Uterus (tissue), 4 donors: ENCODE measurements around the gene RPL22L1. TPM values are rescaled to one million over a fixed set of nuclear protein-coding genes. Genes with fewer than 3 reads are reported as not detected.

Experiments
- DNase-seq, 2 donors: peaks; one replicate each; pipeline ENCODE4 v3.0.0-alpha.2; 2019 to 2020
- H3K27ac ChIP-seq, 2 donors: fragments of 200-600 bp; sonication (generic); 1 replicate in 1 of 2; 2 replicates in 1 of 2; pipeline ENCODE4 v1.5.1; 2016 to 2018
- H3K27me3 ChIP-seq, 2 donors: fragments of 200-600 bp; sonication (generic); one replicate each; pipeline ENCODE4 v1.5.1; 2018 to 2019; ENCODE audit warnings: control low read depth in 1 of 2
- H3K36me3 ChIP-seq, 2 donors: fragments of 200-600 bp; sonication (generic); one replicate each; pipeline ENCODE4 v1.5.1; 2019; ENCODE audit warnings: control low read depth in 1 of 2
- H3K4me1 ChIP-seq, 2 donors: fragments of 200-600 bp; sonication (generic); one replicate each; pipeline ENCODE4 v1.5.1; 2018 to 2019; ENCODE audit warnings: control low read depth in 1 of 2
- H3K4me3 ChIP-seq, 2 donors: fragments of 200-600 bp; sonication (generic); 1 replicate in 1 of 2; 2 replicates in 1 of 2; pipeline ENCODE4 v1.5.1; 2018 to 2019; ENCODE audit warnings: mild to moderate bottlenecking in 1 of 2
- H3K9me3 ChIP-seq, 2 donors: fragments of 200-600 bp; sonication (generic); one replicate each; pipeline ENCODE4 v1.5.1; 2019; ENCODE audit warnings: control low read depth in 1 of 2
- POLR2A ChIP-seq, 2 donors: fragments of 450-650 bp; IDR thresholded peaks; one replicate each; pipeline ENCODE4 v1.6.1; 2016; ENCODE audit warnings: antibody characterized with exemption in 2 of 2, mild to moderate bottlenecking in 1 of 2, moderate library complexity in 1 of 2
- intact Hi-C: fragments of 100-400 bp; cut with DNase I; formaldehyde crosslinking; loops from one replicate; pipeline ENCODE4 v1.15.1; 2023; ENCODE audit warnings: low total_unique reads
- total RNA-seq, 4 donors: library from RNA; depleted of rRNA in 3 of 4; stranded (reverse); fragments of >200 nt in 3 of 4; gene quantifications; one replicate each; pipeline versions ENCODE4 v1.1.0 to v1.2.4, GENCODE V29; 2014 to 2023
- TF ChIP-seq, protein P1 (sequence below), 4 experiments: fragments of 200-600 bp in 2 of 4; fragments of 450-650 bp in 2 of 4; sonication (generic) in 2 of 4; IDR thresholded peaks; one replicate each; pipeline ENCODE4 v1.5.1; 2016 to 2019; ENCODE audit warnings: antibody characterized with exemption in 4 of 4, mild to moderate bottlenecking in 2 of 4, moderate library complexity in 1 of 4
- donor health status: DM: yes; HTN: yes; CAD: no.

The RPL22L1 gene
- total RNA-seq, 4 donors from 2014 or later: 46.5 to 305 (median 175) TPM

DNA sequence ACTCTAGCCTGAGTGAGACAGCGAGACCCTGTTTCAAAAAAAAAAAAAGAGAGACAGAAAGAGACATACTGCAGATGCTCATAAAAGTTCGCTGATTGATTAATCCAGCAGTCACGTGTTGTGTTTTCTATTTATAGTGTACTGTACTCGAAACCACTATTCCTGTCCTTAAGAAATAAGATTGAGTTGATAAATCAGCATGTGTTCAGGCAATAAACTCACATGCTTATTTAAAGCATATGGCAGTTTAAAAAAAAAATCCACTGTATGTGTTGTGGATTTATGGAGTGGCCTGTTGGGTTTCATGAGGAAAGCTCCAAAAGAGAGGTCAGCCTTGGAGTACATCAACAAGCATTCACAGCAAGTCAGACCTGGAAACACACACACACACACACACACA is 17.7 kb downstream of the RPL22L1 start:
- TF ChIP-seq, protein P1, sequence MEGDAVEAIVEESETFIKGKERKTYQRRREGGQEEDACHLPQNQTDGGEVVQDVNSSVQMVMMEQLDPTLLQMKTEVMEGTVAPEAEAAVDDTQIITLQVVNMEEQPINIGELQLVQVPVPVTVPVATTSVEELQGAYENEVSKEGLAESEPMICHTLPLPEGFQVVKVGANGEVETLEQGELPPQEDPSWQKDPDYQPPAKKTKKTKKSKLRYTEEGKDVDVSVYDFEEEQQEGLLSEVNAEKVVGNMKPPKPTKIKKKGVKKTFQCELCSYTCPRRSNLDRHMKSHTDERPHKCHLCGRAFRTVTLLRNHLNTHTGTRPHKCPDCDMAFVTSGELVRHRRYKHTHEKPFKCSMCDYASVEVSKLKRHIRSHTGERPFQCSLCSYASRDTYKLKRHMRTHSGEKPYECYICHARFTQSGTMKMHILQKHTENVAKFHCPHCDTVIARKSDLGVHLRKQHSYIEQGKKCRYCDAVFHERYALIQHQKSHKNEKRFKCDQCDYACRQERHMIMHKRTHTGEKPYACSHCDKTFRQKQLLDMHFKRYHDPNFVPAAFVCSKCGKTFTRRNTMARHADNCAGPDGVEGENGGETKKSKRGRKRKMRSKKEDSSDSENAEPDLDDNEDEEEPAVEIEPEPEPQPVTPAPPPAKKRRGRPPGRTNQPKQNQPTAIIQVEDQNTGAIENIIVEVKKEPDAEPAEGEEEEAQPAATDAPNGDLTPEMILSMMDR (IDR thresholded peaks at IDR 0.05): no peak
- TF ChIP-seq POLR2A (IDR thresholded peaks at IDR 0.05): no peak
- Histone ChIP-seq H3K27ac (no peak overlapping the region), H3K9me3 (no peaks in the 10 kb centered on the region), H3K36me3 (no peaks in the 10 kb centered on the region), H3K27me3 (no peaks in the 10 kb centered on the region), H3K4me1 (no peaks in the 10 kb centered on the region), H3K4me3 (no peak overlapping the region)
- DNase-seq: no peak
- intact Hi-C loops: no loop called here

DNA sequence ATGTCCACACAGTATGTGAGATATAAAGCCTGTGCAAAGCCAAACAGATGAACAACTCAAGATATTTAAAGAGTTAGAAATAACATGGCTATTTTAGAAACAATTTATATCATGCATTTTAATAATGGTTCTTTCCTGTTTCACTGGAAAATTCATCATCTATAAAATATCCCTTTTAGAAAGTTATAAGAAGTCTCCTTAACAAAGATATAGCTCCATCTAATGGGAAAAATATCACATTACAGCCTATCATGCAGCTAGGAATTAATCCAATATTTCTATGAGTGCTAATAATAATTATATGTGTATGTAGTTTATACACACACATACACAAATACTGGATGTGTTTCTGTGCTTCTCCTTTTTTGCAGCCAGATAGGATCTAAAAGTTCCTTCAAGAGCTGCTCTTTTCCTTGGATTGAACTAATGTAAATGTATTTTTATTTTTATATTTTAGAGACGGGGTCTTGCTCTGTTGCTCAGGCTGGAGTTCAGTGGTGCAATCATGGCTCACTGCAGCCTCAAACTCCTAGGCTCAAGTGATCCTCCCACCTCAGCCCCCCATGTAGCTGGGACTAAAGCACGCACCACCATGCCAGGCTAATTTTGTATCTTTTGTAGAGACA is 21.6 kb downstream of the RPL22L1 start:
- no peaks in the 10 kb centered on the region for H3K4me1 ChIP-seq

DNA sequence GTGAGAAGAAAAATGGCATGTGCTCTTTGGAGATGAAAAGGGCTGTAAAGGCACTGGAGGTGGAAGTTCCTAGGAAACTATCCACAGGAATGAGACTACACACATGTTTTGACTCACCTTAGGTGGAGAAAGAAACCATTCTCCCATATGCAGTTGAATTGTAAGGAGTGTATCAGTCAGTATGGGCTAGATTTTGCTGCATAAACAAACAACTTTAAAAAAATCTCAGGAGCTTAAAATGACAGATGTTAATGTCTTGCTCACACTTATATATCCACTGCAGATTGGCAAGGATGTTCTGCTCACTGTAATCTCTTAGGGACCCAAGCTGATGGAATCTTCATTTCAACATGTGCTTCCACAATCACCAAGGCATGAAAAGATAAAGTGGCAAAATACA is 25.6 kb downstream of the RPL22L1 start:
- TF ChIP-seq POLR2A (IDR thresholded peaks at IDR 0.05): no peak
- TF ChIP-seq, protein P1 (IDR thresholded peaks at IDR 0.05): no peak
- intact Hi-C loops: no loop called here

More for the DNA sequence above, 21.6 kb downstream of the RPL22L1 start:
- TF ChIP-seq, protein P1 (IDR thresholded peaks at IDR 0.05): peak in 3 of 4 experiments; percentile 25 to 51 (median 26)
- TF ChIP-seq POLR2A (IDR thresholded peaks at IDR 0.05): no peak
- intact Hi-C loops: no loop called here
- Histone ChIP-seq H3K9me3 (no peaks in the 10 kb centered on the region), H3K4me3 (no peak overlapping the region), H3K27ac (no peak overlapping the region), H3K36me3 (no peaks in the 10 kb centered on the region), H3K27me3 (no peaks in the 10 kb centered on the region)
- no peak for DNase-seq

DNA sequence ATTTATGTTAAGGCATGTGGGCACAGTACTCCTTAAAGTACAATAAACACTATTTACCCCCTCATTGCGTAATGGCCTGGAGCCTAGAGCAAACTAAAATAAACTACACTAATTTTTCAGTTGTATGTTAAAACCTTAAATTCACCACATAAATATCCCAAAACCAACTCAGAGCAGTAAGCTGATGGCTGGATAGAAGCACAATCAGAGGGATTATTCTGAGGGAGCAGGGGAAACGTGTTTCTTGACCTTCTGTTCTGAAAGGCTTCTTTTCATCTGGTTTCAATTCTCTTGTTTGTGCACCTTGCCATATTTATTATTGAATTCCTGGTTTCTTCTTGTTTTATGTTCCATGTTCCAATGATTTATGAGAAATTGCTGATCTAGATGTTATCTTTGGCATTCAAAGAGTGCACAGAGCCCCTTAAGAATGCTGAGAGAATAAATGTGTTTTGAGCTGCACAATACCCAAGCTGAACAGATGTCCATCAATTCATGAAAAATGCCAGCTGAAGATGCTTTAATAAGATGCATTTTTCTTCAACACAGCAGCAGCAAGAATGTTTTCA is 29.6 kb downstream of the RPL22L1 start:
- no peak overlapping the region for H3K27ac ChIP-seq
- H3K27me3 ChIP-seq: no peaks in the 10 kb centered on the region
- intact Hi-C loops: no loop called here
- H3K36me3 ChIP-seq: no peaks in the 10 kb centered on the region
- TF ChIP-seq POLR2A (IDR thresholded peaks at IDR 0.05): no peak
- TF ChIP-seq, protein P1 (IDR thresholded peaks at IDR 0.05): no peak
- H3K9me3 ChIP-seq: no peaks in the 10 kb centered on the region
- no peak for DNase-seq
- no peak overlapping the region for H3K4me3 ChIP-seq
- no peaks in the 10 kb centered on the region for H3K4me1 ChIP-seq

More for the DNA sequence above, 25.6 kb downstream of the RPL22L1 start:
- no peak for DNase-seq
- H3K9me3 ChIP-seq: no peaks in the 10 kb centered on the region
- H3K4me3 ChIP-seq: no peak overlapping the region
- no peaks in the 10 kb centered on the region for H3K4me1 ChIP-seq
- H3K36me3 ChIP-seq: no peaks in the 10 kb centered on the region
- no peak overlapping the region for H3K27ac ChIP-seq
- no peaks in the 10 kb centered on the region for H3K27me3 ChIP-seq

DNA sequence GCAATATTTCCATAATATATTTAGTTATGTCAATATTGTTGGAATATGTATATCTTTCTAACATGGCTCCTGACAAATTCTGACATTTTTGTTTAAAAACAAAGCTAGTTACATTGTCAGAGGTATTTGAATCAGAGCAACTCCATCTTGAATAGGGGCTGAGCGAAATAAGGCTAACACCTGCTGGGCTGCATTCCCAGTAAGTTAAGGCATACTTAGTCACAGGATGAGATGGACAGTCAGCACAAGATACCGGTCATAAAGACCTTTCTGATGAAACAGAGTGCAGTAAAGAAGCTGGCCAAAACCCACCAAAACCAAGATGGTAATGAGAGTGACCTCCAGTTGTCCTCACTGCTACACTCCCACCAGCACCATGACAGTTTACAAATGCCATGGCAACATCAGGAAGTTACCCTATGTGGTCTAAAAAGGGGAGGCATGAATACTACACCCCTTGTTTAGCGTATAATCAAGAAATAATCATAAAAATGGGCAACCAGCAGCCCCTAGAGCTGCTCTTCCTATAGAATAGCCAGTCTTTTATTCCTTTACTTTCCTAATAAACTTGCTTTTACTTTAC is 30.4 kb downstream of the RPL22L1 start:
- TF ChIP-seq POLR2A (IDR thresholded peaks at IDR 0.05): no peak
- TF ChIP-seq, protein P1 (IDR thresholded peaks at IDR 0.05): no peak
- no peaks in the 10 kb centered on the region for H3K27me3 ChIP-seq
- DNase-seq: no peak
- H3K27ac ChIP-seq: no peak overlapping the region
- no peaks in the 10 kb centered on the region for H3K9me3 ChIP-seq
- H3K4me1 ChIP-seq: no peaks in the 10 kb centered on the region
- intact Hi-C loops: no loop called here
- H3K4me3 ChIP-seq: no peak overlapping the region
- H3K36me3 ChIP-seq: no peaks in the 10 kb centered on the region
